A549 (cell line): ENCODE data around the gene SLC22A14. TPM values are rescaled to one million over a fixed set of nuclear protein-coding genes. Genes with fewer than 3 reads are reported as not detected.
"Not testable (repeated sequence)": the region's sequence is repeated elsewhere in the genome, so short reads cannot be mapped to it uniquely, and the experiment has no call there.

Experiments
- ATAC-seq, 2 experiments: fragments of 200-7000 bp in 1 of 2; fragments of >200 bp in 1 of 2; cut with Nextera tagmentation in 1 of 2; cut with Tn5 transposase in 1 of 2; 3 replicates each; pipeline versions ENCODE4 v1.8.0 to v1.9.1; 2018 to 2020; ENCODE audit warnings: mild to moderate bottlenecking in 1 of 2, moderate library complexity in 1 of 2
- CTCF ChIA-PET: fragments of 300-600 bp; sonication (Branson Sonifier 250); formaldehyde crosslinking; extraction: SDS; loops from one replicate; lab custom pipeline; 2021; ENCODE audit warnings: antibody characterized with exemption, inconsistent platforms; lab: Yijun Ruan, JAX
- POLR2A ChIA-PET: fragments of 350-600 bp; formaldehyde crosslinking; extraction: SDS; loops from one replicate; lab custom pipeline; 2021; ENCODE audit warnings: antibody characterized with exemption, inconsistent platforms; lab: Yijun Ruan, JAX
- DNase-seq, 2 experiments: peaks; one replicate each; pipeline versions ENCODE4 v3.0.0 to v3.0.0-alpha.2; 2011 to 2016; ENCODE audit warnings: low read depth in 1 of 2, low spot score in 1 of 2
- FAIRE-seq: peaks from 2 replicates; lab custom pipeline; 2011; peaks lifted over from hg19 to GRCh38; lab: Jason Lieb, UNC
- H3K27ac ChIP-seq, 2 experiments: fragments of >200 bp; sonication (Bioruptor Twin); formaldehyde crosslinking; 3 replicates each; pipeline ENCODE4 v1.5.1; 2016 to 2017
- H3K4me1 ChIP-seq: fragments of >200 bp; sonication (Bioruptor Twin); formaldehyde crosslinking; 3 replicates; pipeline ENCODE4 v1.6.1; 2016
- H3K4me2 ChIP-seq: fragments of >200 bp; sonication (Bioruptor Twin); formaldehyde crosslinking; 3 replicates; pipeline ENCODE4 v1.6.1; 2016
- H3K4me3 ChIP-seq: fragments of >200 bp; sonication (Bioruptor Twin); formaldehyde crosslinking; 3 replicates; pipeline ENCODE4 v1.5.1; 2016
- H3K9me3 ChIP-seq: fragments of >200 bp; sonication (Bioruptor Twin); formaldehyde crosslinking; 3 replicates; pipeline ENCODE4 v1.6.1; 2016
- CBX2 ChIP-seq: fragments of 200-600 bp; sonication (generic); IDR thresholded peaks from 2 replicates; pipeline ENCODE4 v1.6.1; 2016; ENCODE audit warnings: low read depth, mild to moderate bottlenecking, borderline replicate concordance
- CEBPB ChIP-seq, 2 experiments: fragments of >200 bp in 1 of 2; sonication (Bioruptor Twin) in 1 of 2; formaldehyde crosslinking in 1 of 2; IDR thresholded peaks; 2 replicates each; pipeline ENCODE4 v1.6.1; 2012 to 2016
- EHMT2 ChIP-seq: fragments of 200-600 bp; sonication (generic); IDR thresholded peaks from 2 replicates; pipeline ENCODE4 v1.6.1; 2016; ENCODE audit warnings: antibody characterized with exemption, low read depth, mild to moderate bottlenecking, moderate library complexity
- EP300 ChIP-seq, 2 experiments: fragments of >200 bp; sonication (Bioruptor Twin); formaldehyde crosslinking; IDR thresholded peaks; 2 replicates in 1 of 2; 3 replicates in 1 of 2; pipeline ENCODE4 v1.6.1; 2016 to 2017
- ESRRA ChIP-seq: fragments of 150-350 bp; IDR thresholded peaks from 2 replicates; pipeline ENCODE4 v1.6.1; 2014; ENCODE audit warnings: mild to moderate bottlenecking, low read length, borderline replicate concordance
- FOXS1 ChIP-seq: fragments of 250-450 bp; sonication (Bioruptor Pico); IDR thresholded peaks from 2 replicates; pipeline ENCODE4 v1.5.0; 2020; ENCODE audit warnings: mild to moderate bottlenecking, moderate library complexity
- HOXA7 ChIP-seq: fragments of 250-450 bp; sonication (Bioruptor Pico); IDR thresholded peaks from 2 replicates; pipeline ENCODE4 v1.5.0; 2020; ENCODE audit warnings: mild to moderate bottlenecking, moderate library complexity
- HOXB13 ChIP-seq: fragments of 250-450 bp; sonication (Bioruptor Pico); IDR thresholded peaks from 2 replicates; pipeline ENCODE4 v1.5.0; 2020; ENCODE audit warnings: low read depth, mild to moderate bottlenecking, moderate library complexity
- JUN ChIP-seq, 2 experiments: fragments of >200 bp; sonication (Bioruptor Twin); formaldehyde crosslinking; IDR thresholded peaks; 2 replicates in 1 of 2; 3 replicates in 1 of 2; pipeline ENCODE4 v1.6.1; 2016 to 2017
- KDM5A ChIP-seq: fragments of 200-600 bp; sonication (generic); IDR thresholded peaks from 2 replicates; pipeline ENCODE4 v1.6.1; 2016; ENCODE audit warnings: antibody characterized with exemption, mild to moderate bottlenecking
- NPAS2 ChIP-seq: fragments of 250-450 bp; sonication (Bioruptor Pico); IDR thresholded peaks from 2 replicates; pipeline ENCODE4 v1.8.0; 2022; ENCODE audit warnings: mild to moderate bottlenecking, moderate library complexity, borderline replicate concordance
- PBX3 ChIP-seq: IDR thresholded peaks from 2 replicates; pipeline ENCODE4 v1.6.1; 2012
- RFX5 ChIP-seq: fragments of 450-650 bp; IDR thresholded peaks from 2 replicates; pipeline ENCODE4 v1.7.1; 2014; ENCODE audit warnings: antibody characterized with exemption, mild to moderate bottlenecking, moderate library complexity
- SREBF2 ChIP-seq: fragments of 450-650 bp; IDR thresholded peaks from 2 replicates; pipeline ENCODE4 v1.6.1; 2014; ENCODE audit warnings: mild to moderate bottlenecking, moderate library complexity
- TP53 ChIP-seq: fragments of 250-450 bp; sonication (Bioruptor Pico); IDR thresholded peaks from 2 replicates; pipeline ENCODE4 v1.5.0; 2021; ENCODE audit warnings: mild to moderate bottlenecking, moderate library complexity
- ZC3H11A ChIP-seq: fragments of 450-650 bp; IDR thresholded peaks from 2 replicates; pipeline ENCODE4 v1.6.1; 2014; ENCODE audit warnings: antibody characterized with exemption, mild to moderate bottlenecking
- ZSCAN20 ChIP-seq: fragments of 250-450 bp; sonication (Bioruptor Pico); IDR thresholded peaks from 2 replicates; pipeline ENCODE4 v1.8.0; 2022; ENCODE audit warnings: mild to moderate bottlenecking, moderate library complexity
- WGBS: methylation state at CpG from one replicate; pipeline ENCODE4 v1.1.6; 2017; ENCODE audit errors: missing lambda C conversion rate; 5-methylcytosine and 5-hydroxymethylcytosine counted together
- polyA plus RNA-seq, 4 experiments: library from polyadenylated mRNA; depleted of rRNA in 3 of 4; stranded (reverse); fragments of >200 nt; fragmentation: RNase III in 1 of 4; extraction: RNeasy Plus Mini Kit Qiagen cat#74134 plus additional on column Dnase treatment in 1 of 4; gene quantifications; 2 replicates in 3 of 4; 3 replicates in 1 of 4; pipeline ENCODE4 v1.2.3, GENCODE V29; 2011 to 2017
- TF ChIP-seq, protein P1 (sequence below): fragments of >200 bp; sonication (Bioruptor Twin); formaldehyde crosslinking; IDR thresholded peaks from 2 replicates; pipeline ENCODE4 v1.6.1; 2016
- TF ChIP-seq, protein P2 (sequence below): fragments of >200 bp; sonication (Bioruptor Twin); formaldehyde crosslinking; IDR thresholded peaks from 3 replicates; pipeline ENCODE4 v1.6.1; 2016
- TF ChIP-seq, protein P3 (sequence below): fragments of 150-350 bp; IDR thresholded peaks from 2 replicates; pipeline ENCODE4 v1.6.1; 2014; ENCODE audit warnings: low read depth, mild to moderate bottlenecking, low read length
- TF ChIP-seq, protein P4 (sequence below): IDR thresholded peaks from 2 replicates; pipeline ENCODE4 v1.6.1; 2012; ENCODE audit warnings: low read depth, borderline replicate concordance

SLC22A14 gene
- polyA plus RNA-seq, 2 of the 4 experiments (the other 2 are of a cell fraction) = 0.04 TPM; not detected in 1

DNA sequence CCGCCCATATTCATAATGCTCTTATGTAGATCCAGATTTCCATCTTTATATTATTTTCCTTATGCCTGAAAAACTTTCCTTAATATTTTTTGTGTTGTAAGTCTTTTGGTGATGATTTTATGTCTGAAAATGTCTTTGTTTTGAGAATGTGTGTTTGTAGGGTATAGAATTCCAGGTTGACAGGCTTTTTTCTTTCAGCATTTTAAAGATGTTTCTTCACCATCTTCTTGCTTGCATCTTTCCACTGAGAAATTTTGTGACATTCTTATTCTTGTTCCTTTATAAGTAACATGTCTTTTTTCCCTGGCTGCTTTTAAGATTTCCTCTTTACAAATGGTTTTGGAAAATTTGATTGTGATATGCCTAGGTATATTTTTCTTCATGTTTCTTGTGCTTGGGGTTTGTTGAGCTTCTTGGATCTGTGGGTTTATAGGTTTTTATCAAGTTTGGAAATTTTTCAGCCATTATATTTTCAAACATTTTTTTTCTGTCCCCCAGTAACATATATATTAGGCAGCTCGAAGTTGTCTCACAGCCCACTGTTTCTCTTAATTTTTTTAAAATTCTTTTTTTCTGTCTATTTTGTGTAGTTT lies 43.6 kb upstream of the SLC22A14 start:
- 89% methylated on average over 2 of the region's 2 CpGs for WGBS
- Histone ChIP-seq H3K9me3 (no peaks in the 10 kb centered on the region), H3K4me3 (no peak overlapping the region)
- ATAC-seq = no peak
- POLR2A ChIA-PET = no interaction called here
- TF ChIP-seq JUN (IDR thresholded peaks at IDR 0.05) (no peak), KDM5A (no peak), ESRRA (no peak), HOXA7 (no peak), HOXB13 (no peak), SREBF2 (no peak), TP53 (no peak), CEBPB (IDR thresholded peaks at IDR 0.05) (no peak), CBX2 (no peak), PBX3 (no peak), NPAS2 (no peak), FOXS1 (CRISPR knock-in tag) (no peak), ZSCAN20 (CRISPR knock-in tag) (no peak), EHMT2 (no peak), EP300 (IDR thresholded peaks at IDR 0.05) (no peak), RFX5 (no peak)
- TF ChIP-seq, protein P1, sequence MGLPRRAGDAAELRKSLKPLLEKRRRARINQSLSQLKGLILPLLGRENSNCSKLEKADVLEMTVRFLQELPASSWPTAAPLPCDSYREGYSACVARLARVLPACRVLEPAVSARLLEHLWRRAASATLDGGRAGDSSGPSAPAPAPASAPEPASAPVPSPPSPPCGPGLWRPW = no peak
- TF ChIP-seq, protein P2, sequence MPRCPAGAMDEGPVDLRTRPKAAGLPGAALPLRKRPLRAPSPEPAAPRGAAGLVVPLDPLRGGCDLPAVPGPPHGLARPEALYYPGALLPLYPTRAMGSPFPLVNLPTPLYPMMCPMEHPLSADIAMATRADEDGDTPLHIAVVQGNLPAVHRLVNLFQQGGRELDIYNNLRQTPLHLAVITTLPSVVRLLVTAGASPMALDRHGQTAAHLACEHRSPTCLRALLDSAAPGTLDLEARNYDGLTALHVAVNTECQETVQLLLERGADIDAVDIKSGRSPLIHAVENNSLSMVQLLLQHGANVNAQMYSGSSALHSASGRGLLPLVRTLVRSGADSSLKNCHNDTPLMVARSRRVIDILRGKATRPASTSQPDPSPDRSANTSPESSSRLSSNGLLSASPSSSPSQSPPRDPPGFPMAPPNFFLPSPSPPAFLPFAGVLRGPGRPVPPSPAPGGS = no peak
- TF ChIP-seq, protein P3, sequence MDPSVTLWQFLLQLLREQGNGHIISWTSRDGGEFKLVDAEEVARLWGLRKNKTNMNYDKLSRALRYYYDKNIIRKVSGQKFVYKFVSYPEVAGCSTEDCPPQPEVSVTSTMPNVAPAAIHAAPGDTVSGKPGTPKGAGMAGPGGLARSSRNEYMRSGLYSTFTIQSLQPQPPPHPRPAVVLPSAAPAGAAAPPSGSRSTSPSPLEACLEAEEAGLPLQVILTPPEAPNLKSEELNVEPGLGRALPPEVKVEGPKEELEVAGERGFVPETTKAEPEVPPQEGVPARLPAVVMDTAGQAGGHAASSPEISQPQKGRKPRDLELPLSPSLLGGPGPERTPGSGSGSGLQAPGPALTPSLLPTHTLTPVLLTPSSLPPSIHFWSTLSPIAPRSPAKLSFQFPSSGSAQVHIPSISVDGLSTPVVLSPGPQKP = no peak
- TF ChIP-seq, protein P4, sequence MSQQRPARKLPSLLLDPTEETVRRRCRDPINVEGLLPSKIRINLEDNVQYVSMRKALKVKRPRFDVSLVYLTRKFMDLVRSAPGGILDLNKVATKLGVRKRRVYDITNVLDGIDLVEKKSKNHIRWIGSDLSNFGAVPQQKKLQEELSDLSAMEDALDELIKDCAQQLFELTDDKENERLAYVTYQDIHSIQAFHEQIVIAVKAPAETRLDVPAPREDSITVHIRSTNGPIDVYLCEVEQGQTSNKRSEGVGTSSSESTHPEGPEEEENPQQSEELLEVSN = no peak
- TF ChIP-seq, all 56 proteins: peak for 0
- no peaks in the 10 kb centered on the region for H3K4me1 ChIP-seq
- FAIRE-seq (no peak), DNase-seq (no peak)
- H3K4me2 ChIP-seq = no peak overlapping the region
- CTCF ChIA-PET = interaction anchor here (0.6 to 2.0 kb wide), 4 partner anchors 75 to 542 kb away, joined by 3 to 4 read pairs (median 4); no protein-coding TSS in a partner anchor
- H3K27ac ChIP-seq = no peak overlapping the region

DNA sequence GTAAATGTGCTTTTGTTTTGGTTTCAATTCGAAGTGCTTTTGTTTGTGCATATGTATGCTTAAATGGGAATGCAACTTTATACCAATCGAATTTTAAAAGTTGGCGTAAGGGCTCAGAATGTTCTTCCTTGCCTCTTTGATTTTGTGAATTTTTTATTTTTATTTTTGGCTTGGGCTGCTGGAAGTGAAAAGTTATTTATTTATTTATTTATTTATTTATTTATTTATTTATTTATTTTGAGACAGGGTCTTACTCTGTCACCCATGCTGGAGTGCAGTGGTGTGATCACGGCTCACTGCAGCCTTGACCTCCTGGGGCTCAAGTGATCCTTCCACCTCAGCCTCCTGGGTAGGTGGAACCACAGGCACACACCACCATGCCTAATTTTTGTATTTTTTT lies 39.3 kb upstream of the SLC22A14 start:
- ATAC-seq, H3K9me3 ChIP-seq, H3K4me3 ChIP-seq, DNase-seq: not testable (repeated sequence)
- WGBS = 94% methylated on average over 4 of the region's 4 CpGs
- CTCF ChIA-PET = interaction anchor here (1.2 kb wide), 1 partner anchor 10 kb away, joined by 3 read pairs; no protein-coding TSS in a partner anchor
- H3K4me1 ChIP-seq = peaks cover 16% of the 10 kb centered on the region
- TF ChIP-seq ZC3H11A = peak; percentile 94
- TF ChIP-seq, all 56 proteins: peak for 1; not testable (repeated sequence) for 55
- POLR2A ChIA-PET, H3K27ac ChIP-seq, FAIRE-seq, H3K4me2 ChIP-seq: not testable (repeated sequence)
